AG20443 (cell line): Measurements from ENCODE around the gene FCRLA.
"Not testable (repeated sequence)": the region's sequence is repeated elsewhere in the genome, so short reads cannot be mapped to it uniquely, and the experiment has no call there.

ENCODE experiments used
- DNase-seq: peaks from one replicate; pipeline ENCODE4 v3.0.0; 2012; ENCODE audit warnings: low spot score, mixed read lengths

FCRLA gene

DNA sequence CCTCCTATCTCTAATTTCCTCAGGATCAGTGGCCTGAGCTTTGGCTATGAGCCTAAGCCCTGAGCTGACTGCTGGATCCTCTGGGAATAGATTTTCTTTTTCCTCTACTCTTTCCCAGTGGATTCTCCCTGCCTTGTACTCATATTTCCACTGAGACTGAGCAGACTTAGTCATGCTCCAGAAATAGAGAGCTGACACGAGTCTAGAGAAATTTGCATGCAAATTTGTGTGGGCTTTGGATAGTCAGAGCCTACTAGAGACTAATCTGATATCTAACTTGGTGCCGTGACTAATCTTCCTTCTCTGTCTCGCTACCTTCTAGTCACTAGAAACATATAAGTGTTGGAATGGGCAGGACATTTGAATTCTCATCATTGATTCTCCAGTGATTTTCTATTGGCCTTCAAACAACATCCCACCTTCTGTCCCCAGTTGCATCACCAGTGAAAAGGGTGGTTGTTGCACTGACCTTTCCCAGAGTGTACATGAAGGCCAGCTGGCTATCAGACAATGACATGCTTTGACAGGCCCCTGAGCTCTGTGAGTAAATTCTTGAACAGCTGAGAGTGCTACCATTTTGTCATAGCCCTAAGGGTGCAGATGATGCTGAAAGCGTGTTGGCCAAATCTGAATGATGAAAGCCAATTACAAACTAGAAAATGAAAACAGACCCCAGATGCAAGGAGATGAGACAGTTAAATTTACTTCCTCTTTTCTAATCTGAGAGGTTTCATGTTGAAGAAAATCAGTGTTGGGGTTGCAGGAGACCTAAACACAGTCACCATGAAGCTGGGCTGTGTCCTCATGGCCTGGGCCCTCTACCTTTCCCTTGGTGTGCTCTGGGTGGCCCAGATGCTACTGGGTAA, at the start of gene FCRLA:
FCRLA (plus strand) TSS at position 748 of the 866 bp plus-strand sequence; CDS start at position 784, 36 bp downstream.
- DNase-seq, result peak; percentile 77

DNA sequence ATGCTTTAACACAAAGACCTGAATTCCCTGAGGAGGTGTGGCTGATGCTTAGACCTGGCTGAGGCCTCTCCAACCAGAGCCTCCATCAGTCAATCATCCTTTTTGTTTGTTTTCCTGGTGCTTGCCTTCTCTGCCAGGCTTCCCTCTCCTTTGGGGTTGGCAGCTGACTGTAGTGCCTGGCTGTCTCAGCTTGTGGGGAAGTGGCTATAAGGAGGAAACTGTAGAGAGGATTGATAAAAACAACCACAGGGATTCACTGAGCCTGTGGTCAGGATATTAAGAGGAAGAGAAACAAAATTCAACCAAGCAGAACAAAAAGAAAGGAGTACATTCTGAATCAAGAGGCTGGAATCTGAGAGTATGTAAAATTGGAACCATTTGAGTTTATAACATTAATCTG, 48.5 kb upstream of the FCRLA start:
- DNase-seq, result not testable (repeated sequence)

- not testable (repeated sequence) for DNase-seq
Measured at GRCh38 chr1:161661660-161662311, 45.2 kb upstream of the FCRLA start.

DNA sequence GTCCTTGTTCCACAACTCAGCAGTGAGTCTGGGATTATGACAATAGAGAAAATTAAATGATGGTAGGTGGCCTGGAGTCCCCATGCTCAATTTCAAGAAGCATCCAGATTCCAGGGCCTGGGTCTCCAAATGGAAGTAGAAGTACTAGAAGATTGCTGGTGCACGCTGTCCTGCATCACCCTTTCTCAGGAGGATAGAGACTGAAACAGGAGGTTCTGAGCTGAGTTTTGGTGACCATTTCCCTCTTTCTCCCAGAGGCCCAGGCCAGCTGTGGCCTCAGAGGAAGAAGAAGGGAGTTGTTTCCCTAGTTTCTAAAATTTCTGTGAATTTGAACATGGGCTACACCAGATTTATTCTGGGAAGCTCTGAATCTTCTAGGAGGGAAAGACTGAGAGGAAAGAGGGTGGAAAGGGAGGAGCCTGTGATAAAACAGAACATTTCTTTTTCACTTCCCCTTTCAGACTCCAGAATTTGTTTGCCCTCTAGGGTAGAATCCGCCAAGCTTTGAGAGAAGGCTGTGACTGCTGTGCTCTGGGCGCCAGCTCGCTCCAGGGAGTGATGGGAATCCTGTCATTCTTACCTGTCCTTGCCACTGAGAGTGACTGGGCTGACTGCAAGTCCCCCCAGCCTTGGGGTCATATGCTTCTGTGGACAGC, 44.2 kb upstream of the FCRLA start, which contains the start of gene FCGR2B:
FCGR2B (plus strand) TSS at position 460 of the 656 bp plus-strand sequence; CDS start at position 559, 99 bp downstream.
- DNase-seq, result not testable (repeated sequence)

DNA sequence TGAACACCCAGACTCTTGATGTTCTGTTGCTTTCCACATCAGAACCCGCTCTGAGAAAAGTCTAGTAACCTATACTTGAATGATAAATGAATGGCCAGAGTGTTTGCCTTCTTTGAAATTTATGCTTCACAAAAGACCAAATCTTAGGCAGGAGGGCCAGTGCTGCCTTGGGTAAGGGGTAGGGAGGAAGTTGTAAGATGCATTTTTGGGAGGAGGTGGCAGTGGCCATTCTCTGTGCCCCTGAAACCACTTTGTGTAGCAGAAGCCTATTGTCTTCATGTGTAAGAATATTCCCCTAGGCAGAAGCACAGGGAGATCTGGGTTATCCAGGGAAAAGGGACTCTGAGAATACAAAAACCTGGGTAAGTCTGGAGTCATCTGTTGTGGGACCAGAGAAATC, 43.5 kb upstream of the FCRLA start:
- DNase-seq, result not testable (repeated sequence)

GRCh38 chr1:161664689-161665088, 42.3 kb upstream of the FCRLA start:
- DNase-seq, result not testable (repeated sequence)

DNA sequence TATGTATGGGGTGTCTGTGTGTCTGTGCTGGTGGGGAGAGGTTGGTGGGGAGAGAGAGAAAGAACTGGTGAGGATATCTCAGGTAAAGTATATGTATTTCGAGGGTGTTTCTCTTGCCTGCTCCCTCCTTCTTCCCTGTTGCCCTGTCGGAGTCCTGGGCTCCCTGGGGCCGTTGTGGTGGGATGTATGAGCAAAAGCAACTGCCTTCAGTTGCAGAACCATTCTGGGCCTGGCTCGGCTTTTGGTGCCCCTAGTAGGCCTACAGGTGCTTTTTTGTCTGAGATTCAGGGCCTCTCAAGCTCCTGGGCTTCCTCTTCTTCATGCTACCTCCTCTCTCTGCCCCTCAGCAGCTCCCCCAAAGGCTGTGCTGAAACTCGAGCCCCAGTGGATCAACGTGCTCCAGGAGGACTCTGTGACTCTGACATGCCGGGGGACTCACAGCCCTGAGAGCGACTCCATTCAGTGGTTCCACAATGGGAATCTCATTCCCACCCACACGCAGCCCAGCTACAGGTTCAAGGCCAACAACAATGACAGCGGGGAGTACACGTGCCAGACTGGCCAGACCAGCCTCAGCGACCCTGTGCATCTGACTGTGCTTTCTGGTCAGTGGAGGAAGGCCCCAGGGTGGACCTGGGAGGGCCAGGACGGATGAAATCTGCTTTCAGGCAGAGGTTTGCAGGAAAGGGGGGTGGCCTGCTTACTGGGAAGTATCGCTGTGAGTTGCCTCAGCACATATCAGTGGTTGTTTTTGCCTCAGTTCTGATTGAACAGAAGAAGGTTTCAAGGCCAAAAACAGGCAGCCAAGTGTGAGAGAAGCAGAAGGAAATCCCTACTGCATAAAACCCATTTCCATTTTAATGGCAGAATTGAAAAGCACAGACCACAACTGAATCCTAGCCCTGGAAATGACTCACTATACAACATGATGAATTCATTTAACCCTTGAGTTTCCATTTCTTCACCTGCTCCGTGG, 35.7 kb upstream of the FCRLA start:
- DNase-seq, result not testable (repeated sequence)

GRCh38 chr1:161673437-161673836, 33.6 kb upstream of the FCRLA start:
- DNase-seq, result not testable (repeated sequence)

DNA sequence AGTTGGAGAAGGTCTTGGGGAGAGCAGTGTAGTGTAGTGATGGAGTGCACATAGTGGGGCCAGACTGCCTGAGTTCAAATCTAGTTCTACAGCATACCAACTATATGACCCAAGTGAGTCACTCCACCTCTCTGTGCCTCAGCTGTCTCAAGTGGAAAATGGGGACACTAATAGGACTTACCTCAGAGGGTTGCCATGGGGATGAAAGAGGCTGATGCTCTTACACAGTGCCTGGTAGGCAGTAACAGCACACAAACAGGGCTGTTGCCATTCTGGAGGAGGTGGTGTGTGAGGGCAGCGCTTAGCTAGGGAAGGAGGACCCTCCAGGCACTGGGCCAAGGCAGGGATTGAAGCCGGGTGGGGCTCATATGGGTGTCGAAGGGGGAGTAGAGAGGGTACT, 32.6 kb upstream of the FCRLA start:
- DNase-seq, result not testable (repeated sequence)

GRCh38 chr1:161674908-161675307, 32.1 kb upstream of the FCRLA start:
- DNase-seq, result not testable (repeated sequence)

- no peak for DNase-seq
Measured at GRCh38 chr1:161676441-161676840, 30.6 kb upstream of the FCRLA start.

DNA sequence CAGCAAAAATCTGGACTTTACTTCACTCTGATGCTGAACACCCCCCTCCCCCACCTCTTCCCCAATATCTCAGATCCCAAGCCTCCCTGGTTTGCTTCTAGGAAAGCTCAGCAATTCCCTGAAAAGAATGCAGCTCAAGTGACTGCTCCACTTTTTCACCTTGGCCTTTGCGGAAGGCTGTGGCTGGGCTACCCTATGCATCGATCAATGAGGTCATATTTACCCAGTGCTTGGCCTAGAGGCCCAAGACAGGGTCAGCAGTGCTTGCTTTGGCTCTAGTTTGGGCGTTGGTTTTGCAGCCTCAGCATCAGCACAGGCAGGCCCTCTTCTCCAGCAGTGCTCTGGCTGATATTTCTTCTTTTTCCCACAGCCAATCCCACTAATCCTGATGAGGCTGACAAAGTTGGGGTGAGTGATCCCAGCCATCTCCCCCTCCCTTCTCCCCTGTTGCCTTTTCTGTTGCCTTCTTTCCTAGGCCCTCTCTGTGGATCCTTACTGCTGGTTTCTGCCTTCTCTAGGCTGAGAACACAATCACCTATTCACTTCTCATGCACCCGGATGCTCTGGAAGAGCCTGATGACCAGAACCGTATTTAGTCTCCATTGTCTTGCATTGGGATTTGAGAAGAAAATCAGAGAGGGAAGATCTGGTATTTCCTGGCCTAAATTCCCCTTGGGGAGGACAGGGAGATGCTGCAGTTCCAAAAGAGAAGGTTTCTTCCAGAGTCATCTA, 29.9 kb upstream of the FCRLA start:
- DNase-seq, result no peak

DNA sequence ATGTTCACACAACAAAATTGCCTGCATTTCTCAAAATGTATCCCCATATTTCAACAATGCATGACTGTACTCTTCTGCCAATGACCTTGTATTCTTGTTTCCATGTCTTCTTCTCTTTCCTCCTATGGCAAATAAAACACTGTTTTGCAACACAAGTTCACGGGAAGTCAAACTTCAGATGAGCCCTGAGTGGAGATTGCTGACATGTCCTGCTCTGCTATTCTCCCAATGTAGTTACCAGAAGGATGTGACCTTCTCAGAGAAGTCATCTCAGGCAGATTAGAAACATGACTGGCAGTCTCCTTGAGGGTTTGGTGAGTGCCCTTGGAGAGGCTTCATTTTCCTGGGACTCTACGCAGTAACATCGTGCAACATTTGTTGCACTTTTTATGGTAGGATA, 28.5 kb upstream of the FCRLA start:
- no peak for DNase-seq

DNA sequence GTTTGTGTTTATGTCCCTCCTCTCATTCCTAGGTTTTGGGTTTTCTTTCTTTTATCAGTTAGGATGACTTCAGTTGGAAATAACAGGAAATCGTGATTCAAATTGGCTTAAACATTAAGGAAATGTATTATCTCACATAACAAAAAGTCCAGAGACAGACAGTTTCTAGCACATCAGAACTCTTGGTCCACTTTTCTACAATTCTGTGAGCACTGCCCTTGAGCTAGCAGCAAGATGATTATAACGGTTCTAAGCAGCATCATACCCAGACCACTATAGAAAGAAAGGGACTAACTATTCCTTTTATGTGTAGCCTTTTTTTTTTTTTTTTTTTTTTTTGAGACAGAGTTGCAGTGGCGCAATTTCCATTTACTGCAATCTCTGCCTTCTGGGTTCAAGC, 25.1 kb upstream of the FCRLA start:
- no peak for DNase-seq

GRCh38 chr1:161688946-161689345, 18.1 kb upstream of the FCRLA start:
- no peak for DNase-seq

- no peak for DNase-seq
Measured at GRCh38 chr1:161691846-161692245, 15.2 kb upstream of the FCRLA start.

DNA sequence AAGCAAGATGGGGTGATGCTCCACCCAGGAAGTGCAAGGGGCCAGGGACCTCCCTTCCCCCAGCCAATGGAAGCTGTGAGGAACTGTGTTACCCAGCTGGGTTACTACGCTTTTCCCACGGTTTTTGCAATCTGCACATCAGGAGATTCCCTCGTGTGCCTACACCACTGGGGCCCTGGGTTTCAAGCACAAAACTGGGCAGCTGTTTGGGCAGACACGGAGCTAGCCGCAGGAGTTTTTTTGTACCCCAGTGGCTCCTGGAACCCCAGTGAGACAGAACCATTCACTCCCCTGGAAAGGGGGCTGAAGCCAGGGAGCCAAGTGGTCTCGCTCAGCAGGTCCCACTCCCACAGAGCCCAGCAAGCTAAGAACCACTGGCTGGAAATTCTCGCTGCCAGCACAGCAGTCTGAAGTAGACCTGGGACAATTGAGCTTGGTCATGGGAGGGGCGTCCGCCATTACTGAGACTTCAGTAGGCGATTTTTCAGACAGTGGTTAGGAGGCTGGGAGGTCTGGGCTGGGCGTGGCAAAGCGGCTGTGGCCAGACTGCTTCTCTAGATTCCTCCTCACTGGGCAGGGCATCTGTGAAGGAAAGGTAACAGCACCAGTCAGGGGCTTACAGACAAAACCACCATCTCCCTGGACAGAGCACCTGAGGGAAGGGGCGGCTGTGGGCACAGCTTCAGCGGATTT, 13.9 kb upstream of the FCRLA start:
- DNase-seq, result not testable (repeated sequence)

GRCh38 chr1:161698302-161698701, 8.7 kb upstream of the FCRLA start:
- DNase-seq, result not testable (repeated sequence)

- DNase-seq, result no peak
Measured at GRCh38 chr1:161702250-161702649, 4.8 kb upstream of the FCRLA start.

GRCh38 chr1:161705537-161705936, 1.5 kb upstream of the FCRLA start:
- DNase-seq, result no peak
